Osteocyte (in vitro differentiated cells): ENCODE data around the gene ANKRD55. TPM values are rescaled to one million over a fixed set of nuclear protein-coding genes. Genes with fewer than 3 reads are reported as not detected.

ENCODE experiments used
- DNase-seq: peaks from one replicate; pipeline ENCODE4 v3.0.0; 2021; ENCODE audit warnings: mixed read lengths; ENCODE audit not compliant: unreplicated experiment; ENCODE audit errors: extremely low spot score
- H3K27ac Mint-ChIP-seq: one replicate; pipeline ENCODE4 v1.8.0; 2021; ENCODE audit warnings: mild to moderate bottlenecking, mixed read lengths; ENCODE audit not compliant: unreplicated experiment
- H3K27me3 Mint-ChIP-seq: one replicate; pipeline ENCODE4 v1.8.0; 2021; ENCODE audit warnings: mixed read lengths; ENCODE audit not compliant: unreplicated experiment
- H3K36me3 Mint-ChIP-seq: one replicate; pipeline ENCODE4 v1.8.0; 2021; ENCODE audit warnings: mixed read lengths; ENCODE audit not compliant: unreplicated experiment
- H3K4me1 Mint-ChIP-seq: one replicate; pipeline ENCODE4 v1.8.0; 2021; ENCODE audit warnings: mixed read lengths; ENCODE audit not compliant: unreplicated experiment
- H3K4me3 Mint-ChIP-seq: one replicate; pipeline ENCODE4 v1.8.0; 2021; ENCODE audit warnings: mild to moderate bottlenecking, moderate library complexity, mixed read lengths; ENCODE audit not compliant: unreplicated experiment
- H3K9me3 Mint-ChIP-seq: one replicate; pipeline ENCODE4 v1.8.0; 2021; ENCODE audit warnings: mixed read lengths; ENCODE audit not compliant: unreplicated experiment
- CTCF ChIP-seq: fragments of 200-600 bp; sonication (generic); IDR thresholded peaks from 2 replicates; pipeline ENCODE4 v1.5.0; 2021; ENCODE audit warnings: antibody characterized with exemption, mild to moderate bottlenecking, moderate library complexity
- total RNA-seq: library from RNA; stranded (reverse); gene quantifications from 2 replicates; pipeline ENCODE4 v1.2.1, GENCODE V29; 2021

Gene ANKRD55
- total RNA-seq, 1 donor from 2014 or later, result not detected

- H3K27me3 Mint-ChIP-seq, result no peaks in the 10 kb centered on the region
- peaks cover 32% of the 10 kb centered on the region for H3K4me1 Mint-ChIP-seq
- no peaks in the 10 kb centered on the region for H3K9me3 Mint-ChIP-seq
- H3K36me3 Mint-ChIP-seq, result no peaks in the 10 kb centered on the region
- no peak for DNase-seq
- no peak overlapping the region for H3K27ac Mint-ChIP-seq
- no peak overlapping the region for H3K4me3 Mint-ChIP-seq
- TF ChIP-seq CTCF, result no peak
These were observed 88.9 kb downstream of the ANKRD55 start for GRCh38 chr5:56144211-56144610.

GRCh38 chr5:56143373-56143714, 89.8 kb downstream of the ANKRD55 start:
- no peak overlapping the region for H3K27ac Mint-ChIP-seq
- no peaks in the 10 kb centered on the region for H3K9me3 Mint-ChIP-seq
- H3K27me3 Mint-ChIP-seq, result no peaks in the 10 kb centered on the region
- no peak for TF ChIP-seq CTCF
- no peak for DNase-seq
- H3K4me3 Mint-ChIP-seq, result no peak overlapping the region
- H3K4me1 Mint-ChIP-seq, result peaks cover 27% of the 10 kb centered on the region
- no peaks in the 10 kb centered on the region for H3K36me3 Mint-ChIP-seq

GRCh38 chr5:56142614-56143372, 90.3 kb downstream of the ANKRD55 start:
- H3K27ac Mint-ChIP-seq, result no peak overlapping the region
- H3K9me3 Mint-ChIP-seq, result no peaks in the 10 kb centered on the region
- no peaks in the 10 kb centered on the region for H3K36me3 Mint-ChIP-seq

GRCh38 chr5:56142233-56142613, 90.9 kb downstream of the ANKRD55 start:
- TF ChIP-seq CTCF, result no peak
- no peaks in the 10 kb centered on the region for H3K9me3 Mint-ChIP-seq
- H3K27me3 Mint-ChIP-seq, result no peaks in the 10 kb centered on the region
- H3K4me3 Mint-ChIP-seq, result no peak overlapping the region
- DNase-seq, result no peak
- peaks cover 16% of the 10 kb centered on the region for H3K4me1 Mint-ChIP-seq
- no peak overlapping the region for H3K27ac Mint-ChIP-seq
- no peaks in the 10 kb centered on the region for H3K36me3 Mint-ChIP-seq

More at GRCh38 chr5:56142614-56143372, 90.3 kb downstream of the ANKRD55 start:
- no peak for TF ChIP-seq CTCF
- no peak overlapping the region for H3K4me3 Mint-ChIP-seq
- no peaks in the 10 kb centered on the region for H3K27me3 Mint-ChIP-seq
- DNase-seq, result no peak
- peaks cover 21% of the 10 kb centered on the region for H3K4me1 Mint-ChIP-seq

GRCh38 chr5:56140073-56140472, 93.1 kb downstream of the ANKRD55 start:
- Mint-ChIP-seq H3K4me3 (no peak overlapping the region), H3K4me1 (peaks cover 3% of the 10 kb centered on the region)

More at GRCh38 chr5:56140073-56140472, 93.1 kb downstream of the ANKRD55 start:
- Mint-ChIP-seq H3K9me3 (no peaks in the 10 kb centered on the region), H3K27ac (no peak overlapping the region), H3K36me3 (no peaks in the 10 kb centered on the region), H3K27me3 (no peaks in the 10 kb centered on the region)
- DNase-seq, result no peak
- no peak for TF ChIP-seq CTCF
